ENCODE data around the gene LGR6.
A peak's percentile ranks its signal among the peaks of the same experiment; 100 is the strongest.
"Not testable (repeated sequence)": the region's sequence is repeated elsewhere in the genome, so short reads cannot be mapped to it uniquely, and the experiment has no call there.

Gene LGR6, protein sequence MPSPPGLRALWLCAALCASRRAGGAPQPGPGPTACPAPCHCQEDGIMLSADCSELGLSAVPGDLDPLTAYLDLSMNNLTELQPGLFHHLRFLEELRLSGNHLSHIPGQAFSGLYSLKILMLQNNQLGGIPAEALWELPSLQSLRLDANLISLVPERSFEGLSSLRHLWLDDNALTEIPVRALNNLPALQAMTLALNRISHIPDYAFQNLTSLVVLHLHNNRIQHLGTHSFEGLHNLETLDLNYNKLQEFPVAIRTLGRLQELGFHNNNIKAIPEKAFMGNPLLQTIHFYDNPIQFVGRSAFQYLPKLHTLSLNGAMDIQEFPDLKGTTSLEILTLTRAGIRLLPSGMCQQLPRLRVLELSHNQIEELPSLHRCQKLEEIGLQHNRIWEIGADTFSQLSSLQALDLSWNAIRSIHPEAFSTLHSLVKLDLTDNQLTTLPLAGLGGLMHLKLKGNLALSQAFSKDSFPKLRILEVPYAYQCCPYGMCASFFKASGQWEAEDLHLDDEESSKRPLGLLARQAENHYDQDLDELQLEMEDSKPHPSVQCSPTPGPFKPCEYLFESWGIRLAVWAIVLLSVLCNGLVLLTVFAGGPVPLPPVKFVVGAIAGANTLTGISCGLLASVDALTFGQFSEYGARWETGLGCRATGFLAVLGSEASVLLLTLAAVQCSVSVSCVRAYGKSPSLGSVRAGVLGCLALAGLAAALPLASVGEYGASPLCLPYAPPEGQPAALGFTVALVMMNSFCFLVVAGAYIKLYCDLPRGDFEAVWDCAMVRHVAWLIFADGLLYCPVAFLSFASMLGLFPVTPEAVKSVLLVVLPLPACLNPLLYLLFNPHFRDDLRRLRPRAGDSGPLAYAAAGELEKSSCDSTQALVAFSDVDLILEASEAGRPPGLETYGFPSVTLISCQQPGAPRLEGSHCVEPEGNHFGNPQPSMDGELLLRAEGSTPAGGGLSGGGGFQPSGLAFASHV

DNA sequence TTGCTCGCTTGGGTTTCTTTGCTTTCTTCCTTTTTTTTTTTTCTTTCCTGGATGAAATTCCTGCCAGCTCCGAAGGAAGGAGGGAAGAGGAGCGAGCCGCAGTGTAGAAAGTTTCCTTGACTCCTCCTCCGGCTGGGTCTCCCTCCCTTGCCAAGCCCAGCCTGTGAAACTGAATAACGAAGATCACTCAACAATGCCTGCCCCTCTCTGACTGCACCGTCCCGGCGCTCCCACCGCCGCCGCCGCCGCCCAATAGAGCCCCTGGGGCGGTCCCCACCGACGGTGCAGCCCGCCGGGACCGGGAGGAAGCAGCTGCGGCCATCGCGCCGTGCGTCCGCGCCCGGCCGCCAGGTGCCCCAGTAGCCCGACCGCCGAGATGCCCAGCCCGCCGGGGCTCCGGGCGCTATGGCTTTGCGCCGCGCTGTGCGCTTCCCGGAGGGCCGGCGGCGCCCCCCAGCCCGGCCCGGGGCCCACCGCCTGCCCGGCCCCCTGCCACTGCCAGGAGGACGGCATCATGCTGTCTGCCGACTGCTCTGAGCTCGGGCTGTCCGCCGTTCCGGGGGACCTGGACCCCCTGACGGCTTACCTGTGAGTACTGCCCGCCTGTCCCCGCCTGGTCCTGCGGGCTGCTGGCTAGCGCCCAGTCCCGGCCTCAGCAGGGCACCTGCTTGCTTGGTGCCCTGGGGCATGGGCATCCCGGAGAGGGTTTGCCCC is at the start of gene LGR6:
TSS of gene LGR6 (plus strand) at position 186 of the 714 bp plus-strand sequence. CDS start at position 377, 191 bp downstream.
- no peak for DNase-seq

DNA sequence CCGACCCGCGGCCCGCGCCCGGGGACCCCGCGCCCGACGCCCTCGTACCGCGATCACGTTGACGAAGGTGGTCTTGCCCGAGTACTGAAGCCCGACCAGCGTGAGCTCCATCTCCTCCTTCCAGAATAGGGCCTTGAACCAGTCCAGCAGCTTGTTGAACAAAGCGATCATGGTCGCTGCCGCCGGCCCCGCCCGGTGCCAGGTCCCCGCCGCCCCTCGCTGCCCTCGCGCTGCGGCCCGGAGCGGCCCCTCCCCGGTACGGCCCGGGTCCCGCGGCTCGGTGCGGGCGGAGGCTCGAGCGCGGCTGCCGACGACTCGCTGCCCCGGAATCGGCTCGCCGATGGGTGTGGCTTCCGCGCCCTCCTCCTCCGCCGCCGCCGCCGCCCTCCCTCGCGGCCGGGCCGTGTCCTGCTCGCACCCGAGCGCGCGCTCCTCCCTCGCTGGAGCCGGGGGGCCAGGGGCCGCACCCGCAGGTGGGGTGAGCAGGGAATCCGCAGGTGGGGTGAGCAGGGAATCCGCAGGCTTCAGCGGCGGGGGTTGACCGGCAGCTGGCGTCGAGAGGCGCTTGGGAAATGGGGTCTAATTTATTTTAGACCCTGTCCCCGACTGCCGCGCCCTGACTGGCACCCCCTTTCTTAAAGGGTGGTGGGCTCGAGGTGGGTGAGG is 49.1 kb upstream of the LGR6 start, which contains the start of gene ARL8A:
TSS of gene ARL8A (minus strand) at position 336 of the 666 bp plus-strand sequence. CDS start at position 171, 165 bp downstream.
- DNase-seq = peak; percentile 86

DNA sequence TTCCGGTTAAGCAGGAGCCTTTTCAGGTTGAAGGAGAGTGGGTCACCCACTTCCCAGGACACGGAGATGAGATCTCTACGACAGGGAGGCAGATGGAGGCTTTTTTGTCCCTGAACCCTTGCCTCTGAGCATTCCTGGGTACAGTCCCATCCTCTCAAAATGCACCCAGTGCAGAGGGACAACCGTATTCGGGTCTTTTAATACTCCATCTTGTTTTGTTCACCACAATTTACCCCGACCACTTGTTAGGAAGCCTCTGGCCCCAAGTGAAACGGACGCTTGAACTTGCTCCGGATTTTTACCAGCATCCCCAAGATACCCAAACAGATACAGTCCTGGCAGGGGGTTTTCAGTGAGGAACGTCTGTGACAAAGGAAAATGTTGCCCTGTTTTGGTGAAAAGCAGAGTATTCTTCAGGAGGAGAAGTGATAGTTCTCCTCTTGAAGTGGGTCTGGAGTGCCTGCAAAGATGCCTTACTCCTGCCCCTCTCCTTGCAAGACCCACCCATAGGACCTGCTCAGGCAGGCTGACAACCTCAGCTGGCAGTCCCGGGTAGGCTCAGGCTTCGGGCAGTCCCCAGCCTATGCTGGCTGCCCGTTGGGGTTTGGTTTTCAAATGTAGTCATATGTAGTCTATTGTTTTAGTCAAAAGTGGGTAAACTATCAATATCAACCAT is 48.4 kb upstream of the LGR6 start:
- peak; percentile 72 for DNase-seq

DNA sequence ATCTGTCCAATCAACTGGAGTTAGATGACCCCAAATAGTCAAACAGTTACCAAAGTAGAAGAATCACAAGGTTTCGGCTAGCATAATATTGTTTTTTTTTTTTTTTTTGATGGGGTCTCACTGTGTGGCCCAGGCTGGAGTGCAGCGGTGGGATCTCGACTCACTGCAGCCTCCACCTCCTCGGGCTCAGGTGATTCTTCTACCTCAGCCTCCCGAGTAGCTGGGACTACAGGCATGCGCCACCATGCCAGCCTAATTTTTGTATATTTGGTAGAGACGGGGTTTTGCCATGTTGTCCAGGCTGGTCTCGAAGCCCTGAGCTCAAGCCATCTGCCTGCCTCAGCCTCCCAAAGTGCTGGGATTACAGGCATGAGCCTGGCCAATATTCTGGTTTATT is 47.9 kb upstream of the LGR6 start:
- DNase-seq = not testable (repeated sequence)

DNA sequence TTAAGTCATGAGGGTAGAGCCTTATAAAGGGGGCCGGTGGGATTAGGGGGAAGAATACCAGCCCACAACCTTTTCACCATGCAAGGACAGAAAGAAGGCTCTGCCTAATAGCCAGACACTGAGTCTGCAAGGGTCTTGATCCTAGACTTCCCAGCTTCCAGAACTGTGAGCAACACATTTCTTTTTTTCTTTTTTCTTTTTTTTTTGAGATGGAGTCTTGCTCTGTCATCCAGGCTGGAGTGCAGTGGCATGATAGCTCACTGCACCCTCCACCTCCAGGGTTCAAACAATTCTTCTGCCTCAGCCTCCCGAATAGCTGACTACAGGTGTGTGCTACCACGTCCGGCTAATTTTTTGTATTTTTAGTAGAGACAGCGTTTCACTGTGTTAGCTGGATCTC is 47.3 kb upstream of the LGR6 start:
- no peak for DNase-seq

DNA sequence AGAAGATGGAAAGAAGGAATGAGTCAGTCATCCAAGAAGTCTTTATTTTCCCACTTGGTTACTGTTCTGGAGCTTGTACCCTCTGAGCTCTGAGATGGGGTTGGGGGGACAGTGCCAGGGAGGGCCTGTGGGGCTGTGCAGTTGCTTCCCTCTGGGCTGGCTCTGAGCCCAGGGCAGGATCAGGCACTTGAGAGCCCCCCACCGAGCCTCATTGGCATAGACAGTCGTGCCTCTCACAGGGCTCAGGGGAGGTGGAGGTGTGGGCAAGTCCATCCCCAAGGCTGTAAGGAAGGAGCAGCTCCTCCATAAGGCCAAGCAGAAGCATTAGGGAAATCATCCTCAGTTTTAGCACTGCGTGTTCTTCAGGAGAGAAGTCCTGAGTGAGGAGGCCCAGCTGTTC is 46.6 kb upstream of the LGR6 start:
- DNase-seq = no peak

DNA sequence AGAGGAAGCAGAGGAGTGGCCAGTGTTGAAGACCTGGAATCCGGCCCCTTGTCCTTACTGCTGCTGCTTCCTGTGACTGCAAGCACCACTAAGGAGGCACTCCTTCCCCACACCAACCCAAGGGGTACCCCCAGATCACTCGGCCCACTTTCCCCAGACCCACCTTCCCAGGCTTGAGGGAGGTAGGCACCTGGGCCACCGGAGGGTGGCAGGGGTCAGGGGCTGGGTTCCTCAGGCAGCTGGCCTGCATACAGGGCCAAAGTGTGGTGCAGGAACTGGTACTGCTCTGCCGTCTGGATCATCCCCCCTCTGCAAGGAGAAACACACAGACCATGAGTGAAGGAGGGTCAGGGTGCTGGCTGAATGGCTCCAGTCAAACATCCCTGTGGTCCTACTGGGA is 45.2 kb upstream of the LGR6 start:
- no peak for DNase-seq

DNA sequence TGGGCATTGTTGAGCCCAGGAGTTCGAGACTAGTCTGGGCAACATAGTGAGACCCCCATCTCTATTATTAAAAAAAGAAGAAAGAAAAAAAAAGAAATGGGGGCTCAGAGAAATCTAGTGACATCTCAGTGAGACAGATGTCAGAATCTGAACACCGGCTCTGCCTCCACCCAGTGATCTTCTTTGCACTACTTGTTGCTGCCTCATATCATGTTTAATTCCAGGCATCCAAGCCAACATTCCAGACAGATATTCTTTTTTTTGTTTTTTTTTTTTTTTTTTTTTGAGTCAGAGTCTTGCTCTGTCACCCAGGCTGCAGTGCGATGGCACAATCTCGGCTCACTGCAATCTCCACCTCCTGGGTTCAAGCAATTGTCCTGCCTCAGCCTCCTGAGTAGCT is 44.0 kb upstream of the LGR6 start:
- no peak for DNase-seq

DNA sequence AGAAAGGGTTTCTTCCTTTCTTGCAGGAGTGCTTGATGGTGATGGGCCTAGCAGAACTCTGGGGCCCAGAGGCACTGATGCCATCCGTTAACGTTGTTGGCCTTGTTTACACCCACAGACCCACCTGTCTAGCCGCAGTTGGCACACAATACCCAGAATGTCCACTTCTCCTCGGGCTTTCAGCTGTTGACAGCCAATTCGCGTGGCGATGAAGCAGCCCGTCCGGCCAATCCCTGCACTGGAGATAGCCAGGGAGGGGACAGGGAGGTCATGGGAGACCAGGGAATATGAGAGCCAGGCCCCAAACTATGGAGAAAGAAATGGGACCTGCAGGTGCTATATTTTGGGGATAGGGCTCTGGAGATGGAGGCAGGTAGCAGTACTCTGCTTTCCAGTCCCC is 43.4 kb upstream of the LGR6 start:
- DNase-seq = no peak

DNA sequence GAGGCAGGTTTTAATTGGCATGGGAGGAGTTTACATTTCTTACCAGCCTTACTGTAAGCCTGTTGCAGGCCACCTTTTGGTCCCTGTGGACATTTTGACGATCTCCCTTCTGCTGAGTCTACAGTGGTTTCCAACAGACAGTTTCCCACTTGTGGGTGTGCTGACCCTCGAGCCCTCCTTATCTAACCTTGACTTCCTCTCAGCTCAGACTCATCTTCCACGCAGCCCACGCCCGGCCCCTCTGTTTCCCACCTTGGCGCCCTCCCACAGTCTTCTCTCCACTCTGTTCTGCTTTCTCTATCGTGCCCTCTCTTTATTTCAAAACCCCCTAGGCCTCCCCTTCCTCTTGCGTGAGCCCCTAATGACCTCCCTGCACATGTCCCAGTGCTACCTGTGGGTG is 43.0 kb upstream of the LGR6 start:
- DNase-seq = no peak

DNA sequence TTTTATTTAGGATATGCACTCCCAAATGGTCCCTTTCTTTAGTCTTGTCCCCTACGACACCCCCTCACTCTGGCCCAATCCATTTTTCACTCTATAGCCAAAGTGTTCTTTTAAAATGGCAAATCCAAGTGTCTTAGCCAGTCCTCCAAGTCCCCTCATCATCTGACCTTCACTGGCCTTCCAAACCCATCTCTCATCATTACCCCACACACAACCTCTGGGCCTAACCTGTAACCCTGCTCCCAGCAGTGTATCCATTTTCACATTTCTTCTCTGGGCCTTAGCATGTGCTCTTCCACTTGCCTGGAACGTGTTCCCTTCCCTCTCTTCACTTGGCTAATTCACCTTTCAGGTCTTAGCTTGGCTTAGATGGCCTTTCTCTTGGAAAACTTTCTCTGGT is 42.6 kb upstream of the LGR6 start:
- DNase-seq = no peak

DNA sequence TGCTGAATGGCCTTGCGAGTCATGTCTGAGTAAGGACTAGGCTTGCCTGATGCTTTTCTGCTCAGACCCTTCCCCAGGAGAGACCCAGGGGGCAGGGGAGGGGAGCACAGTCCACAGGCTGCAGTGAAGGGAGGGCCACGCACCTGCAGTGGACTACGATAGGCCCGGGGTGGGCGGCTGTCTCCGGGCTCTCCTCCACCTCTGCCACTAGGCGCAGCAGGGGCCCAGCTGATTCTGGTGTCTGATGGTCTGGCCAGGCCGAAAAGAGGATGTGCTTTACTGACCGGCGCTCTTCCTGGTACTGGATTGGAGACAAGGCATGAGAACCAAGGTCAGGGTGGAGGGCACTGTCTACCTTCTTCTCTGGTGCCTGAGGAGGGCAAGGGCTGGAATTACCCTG is 41.2 kb upstream of the LGR6 start:
- no peak for DNase-seq

DNA sequence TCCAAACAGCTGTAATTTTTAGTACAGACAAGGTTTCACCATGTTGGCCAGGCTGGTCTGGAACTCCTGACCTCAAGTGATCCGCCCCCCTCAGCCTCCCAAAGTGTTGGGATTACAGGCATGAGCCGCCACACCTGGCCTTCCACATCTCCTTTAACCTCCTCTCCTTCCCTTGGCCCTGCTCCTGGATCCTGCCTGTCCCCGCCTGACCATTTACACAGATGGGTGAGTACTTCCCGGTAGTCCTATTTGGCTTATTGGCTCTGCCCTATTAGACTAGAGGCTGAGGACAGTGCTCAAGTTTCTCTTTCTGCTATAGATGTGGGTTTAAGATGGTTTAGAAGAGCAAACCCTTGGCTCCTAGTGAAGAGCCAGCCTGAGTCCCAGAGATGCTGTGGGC is 40.3 kb upstream of the LGR6 start:
- DNase-seq = no peak

DNA sequence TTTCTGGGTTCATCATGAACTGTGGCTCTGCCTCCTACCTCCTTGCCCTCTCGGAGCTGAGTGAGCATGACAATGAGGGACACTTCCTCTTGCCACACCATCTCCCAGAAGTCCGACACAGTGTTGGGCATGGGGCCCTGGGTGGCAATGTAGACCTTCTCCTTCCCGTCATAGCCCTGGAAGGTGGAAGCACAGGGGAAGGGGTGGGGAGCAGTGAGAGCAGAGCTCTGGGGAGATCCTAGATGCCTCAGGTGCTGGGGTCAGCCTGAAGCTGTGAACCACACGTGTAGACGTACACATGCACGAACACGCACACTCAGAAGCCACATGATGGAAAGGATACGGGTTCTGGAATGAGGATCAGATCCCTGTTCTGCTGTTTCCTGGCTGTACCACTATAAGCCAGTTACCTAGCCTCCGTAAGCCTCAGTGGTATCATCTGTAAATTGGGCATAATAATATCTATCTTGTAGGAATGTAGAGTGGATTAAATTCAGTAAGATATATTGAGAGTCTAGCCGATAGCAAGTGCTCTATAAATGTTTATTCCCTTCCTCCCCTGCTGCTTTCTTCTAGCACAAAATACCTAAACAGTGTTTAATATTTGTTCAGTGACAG is 39.3 kb upstream of the LGR6 start:
- no peak for DNase-seq

DNA sequence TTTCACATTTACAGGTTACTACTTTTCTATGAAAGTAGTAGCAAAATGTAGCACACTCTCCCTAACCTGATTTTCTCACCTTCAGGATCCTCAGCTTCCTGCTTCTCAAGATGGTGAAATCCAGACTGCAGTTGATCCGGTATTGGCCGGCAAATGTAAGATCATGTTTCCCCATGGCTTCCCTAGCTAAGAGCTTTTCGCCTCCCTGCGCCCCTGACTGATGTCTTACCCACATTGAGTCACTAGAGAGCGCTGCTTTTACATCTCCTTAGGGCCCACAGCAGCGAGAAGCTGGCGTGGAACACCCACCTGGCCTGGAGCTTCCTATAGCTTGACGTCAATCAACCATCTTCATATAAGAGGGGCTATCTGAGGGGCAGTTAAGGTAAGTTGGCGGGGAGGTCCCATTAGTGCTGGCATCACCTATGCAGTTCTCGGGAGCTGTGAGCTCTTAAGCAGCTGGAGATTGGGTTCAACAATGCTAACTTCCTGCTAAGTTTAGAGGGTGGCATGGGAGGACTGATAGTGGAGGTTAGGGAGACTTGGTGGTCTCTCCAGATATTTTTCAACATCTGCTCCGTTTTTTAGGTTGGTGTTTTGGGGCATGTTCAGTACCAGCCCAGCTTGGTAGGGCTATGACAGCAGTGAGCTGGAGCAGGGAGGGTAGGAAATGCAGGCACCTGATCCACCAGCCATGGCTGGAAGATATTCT is 38.7 kb upstream of the LGR6 start:
- DNase-seq = peak; percentile 69

DNA sequence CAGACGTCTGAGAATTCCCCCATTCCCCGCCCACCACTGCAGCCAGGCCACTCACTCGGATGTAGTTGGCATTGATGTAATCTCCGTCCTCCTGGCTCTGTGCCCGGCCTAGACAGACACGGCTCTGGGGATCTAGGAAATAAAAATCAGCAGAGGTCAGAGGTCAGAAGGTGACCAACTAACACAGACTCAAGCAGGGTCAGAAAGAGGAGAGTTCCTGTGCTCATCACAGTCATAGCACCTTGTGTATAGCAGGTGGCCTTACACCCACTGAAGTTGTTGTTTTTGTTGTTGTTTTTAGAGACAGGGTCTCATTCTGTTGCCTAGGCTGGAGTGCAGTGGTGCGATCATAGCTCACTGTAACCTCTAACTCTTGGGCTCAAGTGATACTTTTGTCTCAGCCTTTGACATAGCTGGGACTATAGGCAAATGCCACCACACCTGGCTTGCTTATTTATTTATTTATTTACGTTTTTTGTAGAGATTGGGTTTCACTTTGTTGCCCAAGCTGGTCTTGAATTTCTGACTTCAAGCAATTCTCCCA is 38.0 kb upstream of the LGR6 start:
- DNase-seq = no peak

DNA sequence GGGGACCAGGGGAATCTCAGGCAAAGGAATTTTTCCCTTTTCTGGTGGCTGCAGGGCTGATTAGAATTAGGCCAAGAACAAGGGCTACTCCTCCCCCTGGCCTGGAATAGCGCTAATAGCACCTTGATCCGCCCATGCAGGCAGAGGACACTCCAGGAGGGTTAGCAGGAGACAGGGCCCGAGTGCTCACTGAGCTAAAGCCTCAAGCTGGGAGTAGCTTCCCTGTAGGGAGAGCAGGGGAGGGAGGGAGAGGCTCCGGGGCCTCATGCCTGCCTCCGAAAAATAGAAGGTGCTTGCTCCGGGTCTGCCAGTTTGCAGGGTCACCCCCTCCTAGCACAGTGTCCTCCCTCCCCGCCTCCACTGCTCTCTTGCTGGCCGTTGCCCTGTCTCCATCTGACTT is 37.0 kb upstream of the LGR6 start:
- DNase-seq = no peak

DNA sequence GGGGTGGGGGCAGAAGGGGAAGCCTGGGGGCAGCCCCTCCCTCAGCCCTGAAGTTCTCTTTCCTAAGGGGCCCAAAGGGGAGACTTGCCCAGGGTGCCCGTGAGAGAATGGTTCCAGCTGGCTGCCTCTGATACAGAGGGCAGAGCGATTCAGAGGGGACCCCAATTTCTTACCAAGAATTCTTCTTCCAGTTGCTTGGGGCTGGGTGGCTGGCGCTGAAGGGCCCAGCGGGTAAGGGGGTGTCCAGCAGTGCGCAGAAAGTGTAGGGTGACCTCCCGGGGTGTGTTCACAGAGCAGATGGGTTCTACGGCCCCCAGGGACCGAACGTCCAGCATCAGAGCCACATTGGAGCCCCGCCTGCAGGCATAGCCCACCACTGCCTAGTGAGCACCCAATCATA is 35.7 kb upstream of the LGR6 start:
- no peak for DNase-seq

DNA sequence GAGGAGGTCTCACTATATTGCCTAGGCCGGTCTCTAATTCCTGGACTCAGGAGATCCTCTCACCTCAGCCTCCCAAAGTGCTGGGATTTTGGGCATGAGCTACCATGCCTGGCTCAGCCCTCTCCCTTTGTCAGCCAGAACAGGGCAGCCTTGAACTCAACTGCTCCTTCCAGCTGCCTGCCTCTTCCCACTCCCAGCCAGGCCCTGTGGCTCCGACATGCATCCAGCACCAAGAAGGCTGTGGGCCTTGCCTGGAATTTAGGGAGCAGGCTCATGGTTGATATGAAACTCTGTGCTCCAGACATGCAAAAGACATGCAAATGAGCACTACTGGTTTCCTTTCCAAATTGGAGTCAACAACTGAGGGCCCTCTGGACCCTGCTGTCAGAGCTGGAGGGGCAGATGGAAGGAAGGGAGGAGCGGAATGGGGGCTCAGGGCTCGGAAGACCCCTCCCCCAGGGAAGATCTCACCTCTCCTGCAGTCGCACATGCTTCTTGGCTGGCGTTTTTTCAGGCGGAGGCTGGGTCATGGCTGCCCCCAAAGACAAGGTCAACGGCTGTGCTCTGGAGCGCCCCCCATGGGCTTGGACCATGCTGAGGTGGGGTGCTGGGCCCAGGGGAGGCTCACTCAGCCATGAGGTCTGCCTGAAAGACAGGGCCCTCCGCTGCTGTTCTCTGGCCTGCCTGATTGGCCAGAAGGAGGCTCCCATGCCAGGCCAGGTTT is 34.6 kb upstream of the LGR6 start:
- peak; percentile 71 for DNase-seq
